OCI-LY7 (cell line): Measurements from ENCODE around the gene TAS2R41. TPM values are rescaled to one million over a fixed set of nuclear protein-coding genes. Genes with fewer than 3 reads are reported as not detected.

ENCODE experiments used
- Bru-seq: library from RNA; stranded (reverse); fragments of 400-500 nt; gene quantifications from one replicate; lab custom pipeline; 2021; lab: Mats Ljungman, UMichigan
- BruChase-seq, 2 experiments: library from RNA; stranded (reverse); fragments of 400-500 nt; gene quantifications; one replicate each; lab custom pipeline; 2021; lab: Mats Ljungman, UMichigan
- BruUV-seq: library from RNA; stranded (reverse); fragments of 400-500 nt; replicated peaks from 2 replicates; lab custom pipeline; 2021; lab: Mats Ljungman, UMichigan
- CTCF ChIA-PET: fragments of 300-600 bp; sonication (Branson Sonifier 250); formaldehyde crosslinking; loops from one replicate; lab custom pipeline; 2022; ENCODE audit warnings: antibody characterized with exemption; ENCODE audit not compliant: unreplicated experiment; lab: Charles Lee
- POLR2A ChIA-PET: fragments of 300-600 bp; sonication (Branson Sonifier 250); formaldehyde crosslinking; loops from one replicate; lab custom pipeline; 2022; ENCODE audit warnings: antibody characterized with exemption; lab: Charles Lee
- DNase-seq: peaks from one replicate; pipeline ENCODE4 v3.0.0-alpha.2; 2015; ENCODE audit warnings: low spot score
- H2AFZ ChIP-seq: fragments of 200-600 bp; sonication (generic), shearing (Covaris generic); 2 replicates; pipeline ENCODE4 v1.6.1; 2014; ENCODE audit warnings: mild to moderate bottlenecking, antibody characterized with exemption, low read length, moderate library complexity
- H3K27ac ChIP-seq: fragments of 200-600 bp; sonication (generic); 2 replicates; pipeline ENCODE4 v1.5.1; 2014; ENCODE audit warnings: mixed run types, low read depth, mild to moderate bottlenecking, moderate library complexity, low read length, inconsistent platforms; ENCODE audit not compliant: poor library complexity, severe bottlenecking
- H3K36me3 ChIP-seq: fragments of 200-600 bp; sonication (generic); 2 replicates; pipeline ENCODE4 v1.6.1; 2014; ENCODE audit warnings: mild to moderate bottlenecking, antibody characterized with exemption, low read length, moderate library complexity, mixed read lengths; ENCODE audit not compliant: insufficient read depth
- H3K4me1 ChIP-seq: fragments of 200-600 bp; sonication (generic); 2 replicates; pipeline ENCODE4 v1.5.1; 2014; ENCODE audit warnings: mild to moderate bottlenecking, low read length; ENCODE audit not compliant: insufficient read depth, poor library complexity, severe bottlenecking
- H3K4me2 ChIP-seq: fragments of 200-600 bp; sonication (generic); 2 replicates; pipeline ENCODE4 v1.6.1; 2014; ENCODE audit warnings: mild to moderate bottlenecking, low read length
- H3K4me3 ChIP-seq: fragments of 200-600 bp; sonication (generic); 2 replicates; pipeline ENCODE4 v1.5.1; 2014; ENCODE audit warnings: mild to moderate bottlenecking, low read depth, low read length; ENCODE audit not compliant: poor library complexity, severe bottlenecking
- H3K79me2 ChIP-seq: fragments of 200-600 bp; sonication (generic); 2 replicates; pipeline ENCODE4 v1.6.1; 2016; ENCODE audit warnings: low read depth, mild to moderate bottlenecking, low read length, moderate library complexity, mixed read lengths; ENCODE audit not compliant: insufficient read depth
- H3K9me2 ChIP-seq: fragments of 200-600 bp; sonication (generic); 2 replicates; pipeline ENCODE4 v1.6.1; 2016; ENCODE audit warnings: mild to moderate bottlenecking, low read length, mixed read lengths; ENCODE audit not compliant: insufficient read depth
- H3K9me3 ChIP-seq: fragments of 200-600 bp; sonication (generic); 2 replicates; pipeline ENCODE4 v1.6.1; 2014; ENCODE audit warnings: mild to moderate bottlenecking, mixed run types, low read length, mixed read lengths
- H4K20me1 ChIP-seq: fragments of 200-600 bp; sonication (generic); 2 replicates; pipeline ENCODE4 v1.6.1; 2014; ENCODE audit warnings: mild to moderate bottlenecking, antibody characterized with exemption, low read length, moderate library complexity, mixed read lengths; ENCODE audit not compliant: insufficient read depth
- EZH2phosphoT487 ChIP-seq: fragments of 200-600 bp; sonication (generic); IDR thresholded peaks from 2 replicates; pipeline ENCODE4 v1.6.1; 2018; ENCODE audit warnings: low read depth, borderline replicate concordance, mild to moderate bottlenecking, mixed run types, antibody characterized with exemption, low read length, moderate library complexity, mixed read lengths
- intact Hi-C: fragments of 100-400 bp; cut with micrococcal nuclease; formaldehyde crosslinking; loops from one replicate; pipeline ENCODE4 v1.10.0; 2022; ENCODE audit not compliant: unreplicated experiment
- long read RNA-seq: library from polyadenylated mRNA; stranded (forward); transcript quantifications from one replicate; pipeline ENCODE4 v2.0.0, GENCODE V29; 2022
- total RNA-seq, 2 experiments: library from RNA; depleted of rRNA in 1 of 2; stranded (reverse); fragments of >200 nt in 1 of 2; shearing (Covaris generic) in 1 of 2; gene quantifications; 2 replicates each; pipeline ENCODE4 v1.2.3, GENCODE V29; 2014 to 2022
- TF ChIP-seq, protein P1 (sequence below): fragments of 200-600 bp; sonication (generic); conservative IDR thresholded peaks from 2 replicates; pipeline ENCODE4 v1.5.1; 2014; ENCODE audit warnings: mild to moderate bottlenecking, antibody characterized with exemption, low read length, moderate library complexity, mixed read lengths

The TAS2R41 gene, protein sequence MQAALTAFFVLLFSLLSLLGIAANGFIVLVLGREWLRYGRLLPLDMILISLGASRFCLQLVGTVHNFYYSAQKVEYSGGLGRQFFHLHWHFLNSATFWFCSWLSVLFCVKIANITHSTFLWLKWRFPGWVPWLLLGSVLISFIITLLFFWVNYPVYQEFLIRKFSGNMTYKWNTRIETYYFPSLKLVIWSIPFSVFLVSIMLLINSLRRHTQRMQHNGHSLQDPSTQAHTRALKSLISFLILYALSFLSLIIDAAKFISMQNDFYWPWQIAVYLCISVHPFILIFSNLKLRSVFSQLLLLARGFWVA
- total RNA-seq (2014; rRNA removed; shearing (Covaris generic)): not detected in 2 replicates
- not detected in 2 replicates for total RNA-seq (2022)
- not detected for Bru-seq, nascent RNA
- BruChase-seq, experiment 1, labeled RNA remaining after a 6-hour chase: not detected
- not detected for BruChase-seq, experiment 2, labeled RNA remaining after a 2-hour chase
- long read RNA-seq: 0 reads

DNA sequence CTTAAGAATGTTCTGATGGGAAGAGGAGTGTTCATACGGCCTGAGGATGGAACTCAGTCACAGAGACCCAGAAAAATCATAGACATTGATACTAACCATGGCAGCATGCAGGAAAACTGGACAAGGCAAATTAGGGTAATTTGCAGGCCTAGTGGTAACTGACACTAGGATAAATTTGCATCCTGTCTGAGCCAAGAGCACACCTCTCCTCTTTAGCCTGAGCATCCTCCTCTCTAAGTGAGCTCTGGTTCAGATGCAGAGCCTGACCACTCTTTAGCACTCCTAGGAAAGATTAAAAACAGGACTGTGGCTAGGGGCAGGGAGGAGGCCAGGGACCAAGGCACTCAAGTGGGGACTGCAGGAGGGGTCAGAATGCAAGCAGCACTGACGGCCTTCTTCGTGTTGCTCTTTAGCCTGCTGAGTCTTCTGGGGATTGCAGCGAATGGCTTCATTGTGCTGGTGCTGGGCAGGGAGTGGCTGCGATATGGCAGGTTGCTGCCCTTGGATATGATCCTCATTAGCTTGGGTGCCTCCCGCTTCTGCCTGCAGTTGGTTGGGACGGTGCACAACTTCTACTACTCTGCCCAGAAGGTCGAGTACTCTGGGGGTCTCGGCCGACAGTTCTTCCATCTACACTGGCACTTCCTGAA is at the start of gene TAS2R41:
TSS of gene TAS2R41 (plus strand) at position 373 of the 650 bp plus-strand sequence. CDS start at position 373, 0 bp downstream.
- BruUV-seq: no TSS peak
- Histone ChIP-seq H3K4me1 (no peaks in the 10 kb centered on the region), H3K27ac (no peak within 1 kb of the TSS), H3K4me2 (no peak within 1 kb of the TSS), H4K20me1 (no peaks in the 10 kb centered on the region), H3K4me3 (no peak within 1 kb of the TSS), H3K9me2 (no peaks in the 10 kb centered on the region), H2AFZ (no peak within 1 kb of the TSS), H3K79me2 (no peaks in the 10 kb centered on the region), H3K36me3 (no peaks in the 10 kb centered on the region), H3K9me3 (no peaks in the 10 kb centered on the region)
- no peak for TF ChIP-seq EZH2phosphoT487
- TF ChIP-seq, protein P1, sequence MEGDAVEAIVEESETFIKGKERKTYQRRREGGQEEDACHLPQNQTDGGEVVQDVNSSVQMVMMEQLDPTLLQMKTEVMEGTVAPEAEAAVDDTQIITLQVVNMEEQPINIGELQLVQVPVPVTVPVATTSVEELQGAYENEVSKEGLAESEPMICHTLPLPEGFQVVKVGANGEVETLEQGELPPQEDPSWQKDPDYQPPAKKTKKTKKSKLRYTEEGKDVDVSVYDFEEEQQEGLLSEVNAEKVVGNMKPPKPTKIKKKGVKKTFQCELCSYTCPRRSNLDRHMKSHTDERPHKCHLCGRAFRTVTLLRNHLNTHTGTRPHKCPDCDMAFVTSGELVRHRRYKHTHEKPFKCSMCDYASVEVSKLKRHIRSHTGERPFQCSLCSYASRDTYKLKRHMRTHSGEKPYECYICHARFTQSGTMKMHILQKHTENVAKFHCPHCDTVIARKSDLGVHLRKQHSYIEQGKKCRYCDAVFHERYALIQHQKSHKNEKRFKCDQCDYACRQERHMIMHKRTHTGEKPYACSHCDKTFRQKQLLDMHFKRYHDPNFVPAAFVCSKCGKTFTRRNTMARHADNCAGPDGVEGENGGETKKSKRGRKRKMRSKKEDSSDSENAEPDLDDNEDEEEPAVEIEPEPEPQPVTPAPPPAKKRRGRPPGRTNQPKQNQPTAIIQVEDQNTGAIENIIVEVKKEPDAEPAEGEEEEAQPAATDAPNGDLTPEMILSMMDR: no peak
- intact Hi-C loops: no loop called here
- DNase-seq: no peak
- POLR2A ChIA-PET: no interaction called here
- CTCF ChIA-PET: no interaction called here

DNA sequence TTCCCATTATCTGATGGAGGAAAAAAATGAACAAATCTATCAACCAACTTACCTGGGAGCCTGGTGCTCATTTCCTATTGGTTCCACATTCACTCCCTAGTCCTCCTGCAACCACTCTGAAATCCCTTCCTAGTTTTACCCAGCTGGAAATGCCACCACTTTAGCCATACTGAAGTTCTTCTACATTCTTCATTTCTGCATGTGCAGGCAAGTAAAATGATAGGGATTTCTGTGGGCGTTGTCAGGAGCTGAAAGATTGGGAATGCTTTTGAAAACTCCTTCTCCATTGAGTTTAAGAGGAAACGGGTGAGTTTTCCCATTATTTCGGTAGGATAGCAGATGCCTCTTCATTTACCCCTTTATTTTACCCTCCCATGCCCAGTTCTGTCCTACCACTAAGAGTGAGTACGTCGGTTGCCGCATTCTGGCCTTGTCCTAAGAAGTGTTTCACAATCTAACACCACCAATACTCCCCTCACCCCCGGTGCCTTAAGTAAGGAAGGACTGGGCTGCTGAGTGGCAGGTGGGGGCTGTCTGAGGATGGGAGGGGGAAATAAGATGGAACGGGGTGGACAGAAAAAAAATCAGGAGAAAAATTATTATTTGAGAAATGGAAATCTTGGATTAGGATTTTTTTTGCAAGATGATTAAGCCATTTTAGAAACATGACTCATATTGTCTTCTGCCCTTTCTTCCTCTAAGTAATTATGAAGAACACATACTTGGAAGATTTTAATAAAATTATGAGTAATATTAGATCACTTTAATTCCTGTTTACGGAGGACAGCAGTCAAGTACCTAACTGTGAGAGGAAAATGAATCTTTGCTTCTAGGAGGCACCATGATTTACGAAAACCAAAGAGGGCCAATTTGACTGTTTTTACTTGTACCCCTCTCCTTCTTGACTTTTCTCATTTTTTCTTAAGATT is 47.6 kb upstream of the TAS2R41 start:
- Histone ChIP-seq H3K9me3 (no peaks in the 10 kb centered on the region), H3K79me2 (no peaks in the 10 kb centered on the region), H3K4me2 (no peak overlapping the region), H4K20me1 (no peaks in the 10 kb centered on the region), H3K27ac (no peak overlapping the region), H2AFZ (no peak overlapping the region), H3K4me1 (no peaks in the 10 kb centered on the region), H3K4me3 (no peak overlapping the region), H3K9me2 (no peaks in the 10 kb centered on the region), H3K36me3 (no peaks in the 10 kb centered on the region)
- ChIA-PET POLR2A (no interaction called here), CTCF (no interaction called here)
- BruUV-seq: no TSS peak
- intact Hi-C loops: no loop called here
- no peak for TF ChIP-seq EZH2phosphoT487
- TF ChIP-seq, protein P1: no peak
- no peak for DNase-seq
